ENCODE measurements around the gene SKP2.
A peak's percentile ranks its signal among the peaks of the same experiment; 100 is the strongest.

Gene SKP2

DNA sequence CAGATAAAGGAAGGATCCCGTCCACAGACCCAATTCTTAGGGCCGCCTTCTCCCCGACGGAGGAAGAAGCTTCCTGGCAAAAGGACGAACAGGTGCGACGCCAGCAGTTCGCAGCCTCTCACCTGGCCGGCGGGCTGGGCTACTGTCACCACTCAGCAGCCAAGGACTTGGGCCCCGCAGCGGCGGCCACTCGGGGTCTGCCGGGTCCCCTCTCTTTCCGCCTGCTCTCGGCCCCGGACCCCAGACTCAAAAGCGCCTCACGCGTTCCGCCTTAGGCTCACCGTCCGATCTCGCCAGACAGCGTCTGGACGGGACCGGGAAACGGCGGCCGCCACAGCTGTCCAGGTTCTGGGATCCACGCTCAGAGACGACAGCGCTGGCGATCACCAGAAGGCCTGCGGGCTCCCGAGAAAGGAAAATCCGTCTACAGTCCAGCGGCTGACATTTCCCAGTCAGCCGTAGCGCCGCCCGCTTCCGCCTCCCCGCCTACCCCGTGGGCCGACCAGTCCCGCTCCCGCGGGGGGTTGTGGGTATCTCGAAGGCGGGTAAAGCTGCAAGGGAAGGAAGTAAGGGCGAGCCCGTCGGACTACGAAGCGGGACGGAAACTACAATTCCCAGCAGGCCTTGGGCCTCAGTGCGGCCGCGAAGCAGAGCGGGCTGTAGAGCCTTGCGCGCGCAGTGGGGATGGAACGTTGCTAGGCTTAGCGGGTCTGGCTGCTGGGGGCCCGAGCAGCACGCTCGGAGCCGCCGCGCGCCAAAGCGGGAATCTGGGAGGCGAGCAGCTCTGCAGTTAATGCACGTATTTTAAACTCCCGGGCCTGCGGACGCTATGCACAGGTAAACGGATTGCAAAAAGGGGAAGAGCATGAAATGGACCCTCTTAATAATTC lies at the start of gene SKP2, which contains the start of gene LMBRD2:
TSS of gene SKP2 (plus strand) at position 678 of the 890 bp plus-strand sequence. CDS start at position 830, 152 bp downstream.
TSS of gene LMBRD2 (minus strand) at position 454 of the 890 bp plus-strand sequence. CDS start 8,538 bp downstream, outside the sequence.
- peaks cover 97% of the 10 kb centered on the region for H3K79me2 ChIP-seq (ENCODE audit: control insufficient read depth, low read length)
- peak within 1 kb of the TSS; percentile 59 for H3K27ac ChIP-seq (ENCODE audit: low read depth, low read length)
- no peaks in the 10 kb centered on the region for H3K9me2 ChIP-seq (replicated peaks; ENCODE audit: control insufficient read depth, low read length)
- H3K4me1 ChIP-seq (ENCODE audit: control insufficient read depth, low read length): peaks cover 27% of the 10 kb centered on the region
- H3K4me3 ChIP-seq (ENCODE audit: low read length): peak within 1 kb of the TSS; percentile 98
- no peaks in the 10 kb centered on the region for H4K20me1 ChIP-seq (ENCODE audit: control insufficient read depth, insufficient read depth, low read depth, low read length)
- TF ChIP-seq EZH2phosphoT487 (IDR thresholded peaks at IDR 0.05; ENCODE audit: borderline replicate concordance, low read length): no peak
- TF ChIP-seq, protein P1, sequence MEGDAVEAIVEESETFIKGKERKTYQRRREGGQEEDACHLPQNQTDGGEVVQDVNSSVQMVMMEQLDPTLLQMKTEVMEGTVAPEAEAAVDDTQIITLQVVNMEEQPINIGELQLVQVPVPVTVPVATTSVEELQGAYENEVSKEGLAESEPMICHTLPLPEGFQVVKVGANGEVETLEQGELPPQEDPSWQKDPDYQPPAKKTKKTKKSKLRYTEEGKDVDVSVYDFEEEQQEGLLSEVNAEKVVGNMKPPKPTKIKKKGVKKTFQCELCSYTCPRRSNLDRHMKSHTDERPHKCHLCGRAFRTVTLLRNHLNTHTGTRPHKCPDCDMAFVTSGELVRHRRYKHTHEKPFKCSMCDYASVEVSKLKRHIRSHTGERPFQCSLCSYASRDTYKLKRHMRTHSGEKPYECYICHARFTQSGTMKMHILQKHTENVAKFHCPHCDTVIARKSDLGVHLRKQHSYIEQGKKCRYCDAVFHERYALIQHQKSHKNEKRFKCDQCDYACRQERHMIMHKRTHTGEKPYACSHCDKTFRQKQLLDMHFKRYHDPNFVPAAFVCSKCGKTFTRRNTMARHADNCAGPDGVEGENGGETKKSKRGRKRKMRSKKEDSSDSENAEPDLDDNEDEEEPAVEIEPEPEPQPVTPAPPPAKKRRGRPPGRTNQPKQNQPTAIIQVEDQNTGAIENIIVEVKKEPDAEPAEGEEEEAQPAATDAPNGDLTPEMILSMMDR (IDR thresholded peaks at IDR 0.05; ENCODE audit: low read depth, low read length, poor library complexity, severe bottlenecking): no peak
- H3F3A ChIP-seq (ENCODE audit: control insufficient read depth, insufficient read depth): no peaks in the 10 kb centered on the region
- H3K27me3 ChIP-seq (ENCODE audit: control insufficient read depth, low read length): no peaks in the 10 kb centered on the region
- H3K36me3 ChIP-seq (ENCODE audit: control insufficient read depth, low read length): peaks cover 45% of the 10 kb centered on the region
- peak within 1 kb of the TSS; percentile 82 for H3K4me2 ChIP-seq (ENCODE audit: low read length)
- no peaks in the 10 kb centered on the region for H3K9me3 ChIP-seq (ENCODE audit: control insufficient read depth, insufficient read depth, low read length)

DNA sequence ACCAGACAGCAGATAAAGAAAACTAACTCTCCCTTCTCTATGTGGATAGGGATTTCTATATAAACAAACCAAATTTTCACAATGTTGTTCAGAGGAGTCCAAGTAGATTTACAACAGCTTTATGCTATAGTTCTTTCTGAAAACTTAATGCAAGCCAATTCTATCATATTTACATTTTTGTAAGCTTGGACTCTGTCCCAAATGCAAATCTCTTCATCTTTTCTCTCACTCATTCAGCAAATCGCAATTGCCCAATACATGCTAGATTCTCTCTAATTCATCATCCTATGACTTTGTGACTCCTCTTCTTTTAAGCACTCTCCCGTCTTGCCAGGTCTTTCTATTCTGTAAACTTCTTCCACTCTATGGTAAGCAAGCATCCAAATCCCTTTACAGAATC lies 46.1 kb upstream of the SKP2 start:
- Histone ChIP-seq H3F3A (ENCODE audit: control insufficient read depth, insufficient read depth) (no peaks in the 10 kb centered on the region), H3K4me1 (ENCODE audit: control insufficient read depth, low read length) (no peaks in the 10 kb centered on the region), H3K4me3 (ENCODE audit: low read length) (no peak overlapping the region), H3K9me2 (replicated peaks; ENCODE audit: control insufficient read depth, low read length) (no peaks in the 10 kb centered on the region), H3K9me3 (ENCODE audit: control insufficient read depth, insufficient read depth, low read length) (no peaks in the 10 kb centered on the region), H3K79me2 (ENCODE audit: control insufficient read depth, low read length) (no peaks in the 10 kb centered on the region), H3K4me2 (ENCODE audit: low read length) (no peak overlapping the region), H3K36me3 (ENCODE audit: control insufficient read depth, low read length) (peaks cover 37% of the 10 kb centered on the region), H3K27ac (ENCODE audit: low read depth, low read length) (no peak overlapping the region), H3K27me3 (ENCODE audit: control insufficient read depth, low read length) (no peaks in the 10 kb centered on the region), H4K20me1 (ENCODE audit: control insufficient read depth, insufficient read depth, low read depth, low read length) (no peaks in the 10 kb centered on the region)
- TF ChIP-seq, protein P1 (IDR thresholded peaks at IDR 0.05; ENCODE audit: low read depth, low read length, poor library complexity, severe bottlenecking): no peak
- no peak for TF ChIP-seq EZH2phosphoT487 (IDR thresholded peaks at IDR 0.05; ENCODE audit: borderline replicate concordance, low read length)

DNA sequence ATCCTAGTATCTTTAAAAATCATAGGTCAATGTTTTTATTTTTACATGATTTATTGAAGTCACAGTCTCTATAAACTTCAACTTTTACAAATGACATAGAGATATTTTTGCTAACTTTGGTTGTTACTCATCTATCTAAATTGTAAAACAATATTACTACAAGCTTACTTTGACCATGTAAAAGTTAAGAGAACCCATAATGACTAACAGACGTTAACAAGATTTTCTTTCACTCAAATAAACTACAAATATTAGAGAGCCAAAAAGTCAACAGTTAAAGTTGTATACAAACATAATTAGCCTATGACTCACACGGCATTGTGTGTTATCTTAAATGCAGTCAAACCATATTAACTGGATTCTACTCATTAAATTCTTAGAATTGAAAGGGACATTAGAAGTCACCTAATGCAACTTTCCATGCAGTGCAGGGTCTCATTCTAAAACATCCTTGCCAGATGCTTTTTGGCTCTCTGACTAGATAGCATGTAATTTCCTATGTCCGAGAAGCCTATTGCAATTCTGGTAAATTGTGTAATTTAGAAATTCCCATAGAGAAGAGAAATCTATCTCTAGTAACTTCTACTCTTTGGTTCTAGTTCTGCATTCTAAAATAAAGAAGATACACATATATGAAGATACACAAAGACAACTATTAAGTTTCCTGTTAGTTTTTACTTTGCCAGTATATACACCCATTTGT lies 43.0 kb upstream of the SKP2 start:
- Histone ChIP-seq H3K36me3 (ENCODE audit: control insufficient read depth, low read length) (peaks cover 44% of the 10 kb centered on the region), H3K27me3 (ENCODE audit: control insufficient read depth, low read length) (no peaks in the 10 kb centered on the region), H3K27ac (ENCODE audit: low read depth, low read length) (no peak overlapping the region), H3K79me2 (ENCODE audit: control insufficient read depth, low read length) (no peaks in the 10 kb centered on the region), H3K4me1 (ENCODE audit: control insufficient read depth, low read length) (no peaks in the 10 kb centered on the region), H3K9me3 (ENCODE audit: control insufficient read depth, insufficient read depth, low read length) (no peaks in the 10 kb centered on the region), H3K4me2 (ENCODE audit: low read length) (no peak overlapping the region), H3K4me3 (ENCODE audit: low read length) (no peak overlapping the region), H3F3A (ENCODE audit: control insufficient read depth, insufficient read depth) (no peaks in the 10 kb centered on the region), H4K20me1 (ENCODE audit: control insufficient read depth, insufficient read depth, low read depth, low read length) (no peaks in the 10 kb centered on the region), H3K9me2 (replicated peaks; ENCODE audit: control insufficient read depth, low read length) (no peaks in the 10 kb centered on the region)
- TF ChIP-seq, protein P1 (IDR thresholded peaks at IDR 0.05; ENCODE audit: low read depth, low read length, poor library complexity, severe bottlenecking): no peak
- no peak for TF ChIP-seq EZH2phosphoT487 (IDR thresholded peaks at IDR 0.05; ENCODE audit: borderline replicate concordance, low read length)

Measured in DOHH2 (cell line).